ENCODE data around the gene ITGB1. TPM values are rescaled to one million over a fixed set of nuclear protein-coding genes. Genes with fewer than 3 reads are reported as not detected.
A peak's percentile ranks its signal among the peaks of the same experiment; 100 is the strongest.

The ITGB1 gene
- total and polyA plus RNA-seq, 12 donors, result 169 to 828 (median 595) TPM

- no peak for ATAC-seq
- WGBS, 2 donors, result 64% methylated on average over 5 of the region's 5 CpGs
These were observed 7.4 kb downstream of the ITGB1 start for GRCh38 chr10:32950591-32951108.

GRCh38 chr10:32949221-32949678 is 8.8 kb downstream of the ITGB1 start:
- intact Hi-C loops (cut with DNase I), result no loop called here
- H3K4me3 ChIP-seq, result no peak overlapping the region
- DNase-seq (no peak), ATAC-seq (no peak)
- no peaks in the 10 kb centered on the region for H3K36me3 ChIP-seq
- H3K9me3 ChIP-seq, result no peaks in the 10 kb centered on the region
- TF ChIP-seq CTCF (IDR thresholded peaks at IDR 0.05), result no peak
- no peaks in the 10 kb centered on the region for H3K27me3 ChIP-seq
- peaks cover 4 to 96% (median 83%) of the 10 kb centered on the region in 9 donors for H3K4me1 ChIP-seq
- no peak overlapping the region for H3K27ac ChIP-seq

More at GRCh38 chr10:32950591-32951108, 7.4 kb downstream of the ITGB1 start:
- TF ChIP-seq CTCF (IDR thresholded peaks at IDR 0.05), result no peak
- H3K36me3 ChIP-seq, result no peaks in the 10 kb centered on the region
- peak overlapping the region in 2 of 10 donors; percentile 13 to 15 for H3K27ac ChIP-seq
- peaks cover 3 to 98% (median 89%) of the 10 kb centered on the region in 9 donors for H3K4me1 ChIP-seq
- intact Hi-C loops (cut with DNase I), result no loop called here
- DNase-seq, result no peak
- no peak overlapping the region for H3K4me3 ChIP-seq
- H3K9me3 ChIP-seq, result no peaks in the 10 kb centered on the region
- H3K27me3 ChIP-seq, result no peaks in the 10 kb centered on the region

GRCh38 chr10:32948451-32948850 is 9.6 kb downstream of the ITGB1 start:
- intact Hi-C loops (cut with DNase I), result no loop called here
- WGBS, 2 donors, result 22 to 46% methylated on average over 3 of the region's 3 CpGs
- peak overlapping the region in 1 of 10 donors; percentile 23 for H3K27ac ChIP-seq
- no peak for DNase-seq
- H3K4me1 ChIP-seq, result peaks cover 7 to 96% (median 83%) of the 10 kb centered on the region in 9 donors
- ATAC-seq, result no peak
- no peaks in the 10 kb centered on the region for H3K9me3 ChIP-seq
- no peaks in the 10 kb centered on the region for H3K27me3 ChIP-seq
- H3K36me3 ChIP-seq, result no peaks in the 10 kb centered on the region
- no peak for TF ChIP-seq CTCF (IDR thresholded peaks at IDR 0.05)
- H3K4me3 ChIP-seq, result no peak overlapping the region

- WGBS, 2 donors, result 85 to 87% methylated on average over 5 of the region's 5 CpGs
- intact Hi-C loops (cut with DNase I), result no loop called here
- no peaks in the 10 kb centered on the region for H3K36me3 ChIP-seq
- H3K27ac ChIP-seq, result no peak overlapping the region
- peaks cover 11 to 96% (median 83%) of the 10 kb centered on the region in 9 donors for H3K4me1 ChIP-seq
- DNase-seq (no peak), ATAC-seq (no peak)
- TF ChIP-seq CTCF (IDR thresholded peaks at IDR 0.05), result no peak
- no peak overlapping the region for H3K4me3 ChIP-seq
- no peaks in the 10 kb centered on the region for H3K27me3 ChIP-seq
- no peaks in the 10 kb centered on the region for H3K9me3 ChIP-seq
These were observed 10.4 kb downstream of the ITGB1 start for GRCh38 chr10:32947586-32947985.
